SHP77 (cell line): Measurements from ENCODE around the gene TMEM163.

ENCODE experiments used
- DNase-seq, 2 experiments: peaks; one replicate each; lab custom pipeline; 2025; lab: John Stamatoyannopoulos, UW

The TMEM163 gene

DNA sequence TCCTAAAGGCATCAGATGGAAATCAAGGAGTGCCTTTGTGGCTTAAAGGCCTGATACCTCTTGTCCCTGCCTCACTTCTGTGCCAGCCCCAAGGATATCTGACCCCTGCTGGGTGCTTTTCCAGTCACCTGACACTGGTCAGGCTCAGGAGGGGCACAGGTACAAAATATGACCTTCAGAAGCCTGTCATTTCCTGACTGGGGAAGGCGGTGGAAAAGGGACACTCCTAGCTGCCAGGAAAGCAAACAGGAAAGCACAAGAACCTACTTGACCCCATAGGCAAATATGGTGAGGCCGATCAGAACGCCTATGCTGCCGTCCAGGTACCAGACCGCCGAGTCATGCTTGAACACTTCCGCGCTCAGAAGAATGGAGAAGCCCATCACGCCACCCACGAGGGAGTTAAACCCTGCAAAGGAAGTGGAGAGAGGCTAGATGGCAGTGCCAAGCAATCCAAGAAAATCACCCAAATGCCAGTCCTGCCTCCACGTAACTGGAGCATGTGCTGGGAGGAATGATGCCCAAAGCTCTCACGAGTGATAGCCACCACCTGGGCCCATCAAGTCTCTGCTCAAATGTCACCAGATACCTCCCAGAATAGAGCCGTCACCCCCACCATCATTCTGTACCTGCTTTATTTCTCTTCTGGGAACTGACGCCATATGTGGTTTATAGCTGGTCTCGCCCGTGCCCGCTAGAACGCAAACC is 260.9 kb downstream of the TMEM163 start:
- no peak for DNase-seq

DNA sequence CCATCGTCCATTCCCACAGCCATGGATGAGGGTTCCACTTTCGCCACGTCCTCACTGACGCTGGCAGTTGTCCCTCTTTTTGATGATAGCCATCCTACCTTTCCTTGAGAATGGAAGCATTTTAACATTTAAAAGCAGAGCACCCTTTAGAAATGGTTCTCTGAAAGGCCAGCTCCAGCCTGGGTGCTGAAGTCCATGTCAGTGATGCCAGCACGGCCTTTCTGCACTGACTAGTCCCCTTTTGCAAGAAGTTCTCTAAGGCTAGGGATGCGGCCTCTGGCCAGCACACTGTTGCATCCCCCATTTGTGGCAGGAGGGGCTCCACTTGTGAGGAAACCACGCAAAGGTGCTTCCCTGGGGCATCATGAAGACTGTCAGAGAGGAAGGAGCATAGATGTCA is 261.4 kb downstream of the TMEM163 start:
- DNase-seq: no peak

- DNase-seq: no peak
Observed at GRCh38 chr2:134455426-134455825, 263.4 kb downstream of the TMEM163 start.

GRCh38 chr2:134454931-134455330 is 263.9 kb downstream of the TMEM163 start:
- no peak for DNase-seq

DNA sequence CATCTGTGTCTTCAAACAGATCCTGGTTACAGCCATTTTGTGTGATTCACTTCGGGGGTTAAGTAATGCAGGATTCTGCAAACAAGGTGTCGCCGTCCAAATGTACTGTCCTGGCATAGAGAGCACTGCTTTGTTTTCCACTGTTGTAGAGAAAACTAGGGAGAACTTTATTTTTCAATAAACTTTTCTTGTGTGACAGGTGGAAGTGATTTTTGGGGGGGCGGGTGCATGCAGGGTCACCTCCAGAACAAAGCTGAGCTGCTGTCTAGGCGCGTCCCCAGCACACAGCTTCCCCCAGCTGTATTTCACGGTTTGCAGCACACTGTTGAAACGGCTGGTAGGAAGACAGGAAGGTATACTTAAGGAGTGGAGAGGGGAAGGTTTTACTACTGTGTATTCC is 264.4 kb downstream of the TMEM163 start:
- DNase-seq: no peak

GRCh38 chr2:134453973-134454372 is 264.8 kb downstream of the TMEM163 start:
- no peak for DNase-seq

GRCh38 chr2:134453476-134453875 is 265.3 kb downstream of the TMEM163 start:
- no peak for DNase-seq

DNA sequence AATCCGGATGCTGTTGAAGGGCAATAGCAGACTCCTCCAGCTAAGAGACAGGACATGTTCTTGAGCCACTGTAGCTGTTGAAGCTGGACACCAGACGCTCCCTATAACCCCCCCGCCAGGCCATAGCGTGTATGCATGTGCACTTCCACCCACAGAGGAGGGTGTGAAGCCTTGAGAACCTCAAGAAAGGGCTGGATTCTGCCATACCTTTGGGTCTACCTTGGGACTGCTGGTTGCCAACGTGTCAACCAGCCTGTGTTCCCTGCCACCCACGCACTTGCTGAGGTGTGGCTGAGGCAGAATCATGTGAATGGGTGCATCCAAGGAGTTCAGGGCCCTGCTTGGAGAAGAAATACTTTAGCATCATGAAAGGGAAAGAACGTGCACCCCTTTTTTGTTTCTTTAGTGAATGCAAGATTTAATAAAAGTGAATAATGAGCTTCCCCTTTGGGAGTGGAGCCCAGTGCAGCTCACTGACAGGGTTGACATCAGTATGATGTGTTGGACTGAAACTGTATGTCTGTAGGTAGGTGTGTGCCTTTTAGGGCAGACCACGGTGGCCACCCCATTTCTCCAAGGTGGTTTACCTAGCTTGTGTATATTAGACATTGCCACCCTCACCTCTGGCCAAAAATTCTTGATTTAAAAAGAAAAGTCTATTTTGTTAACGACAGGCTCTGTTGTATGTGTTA is 266.6 kb downstream of the TMEM163 start:
- DNase-seq: no peak

DNA sequence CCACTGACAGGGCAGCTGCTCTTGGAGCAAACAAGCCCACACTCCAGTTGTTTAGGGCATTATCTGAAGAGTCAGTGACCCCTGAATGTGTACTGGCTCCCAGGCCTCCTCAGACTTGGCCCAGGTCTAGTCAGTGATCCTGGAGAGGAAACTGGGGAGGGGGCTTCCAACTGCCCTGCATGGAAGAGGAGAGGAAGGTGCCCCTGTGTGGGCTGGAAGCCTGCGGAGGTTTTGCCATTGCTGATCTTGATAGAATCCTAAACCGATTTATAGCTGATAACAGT is 267.5 kb downstream of the TMEM163 start:
- no peak for DNase-seq

DNA sequence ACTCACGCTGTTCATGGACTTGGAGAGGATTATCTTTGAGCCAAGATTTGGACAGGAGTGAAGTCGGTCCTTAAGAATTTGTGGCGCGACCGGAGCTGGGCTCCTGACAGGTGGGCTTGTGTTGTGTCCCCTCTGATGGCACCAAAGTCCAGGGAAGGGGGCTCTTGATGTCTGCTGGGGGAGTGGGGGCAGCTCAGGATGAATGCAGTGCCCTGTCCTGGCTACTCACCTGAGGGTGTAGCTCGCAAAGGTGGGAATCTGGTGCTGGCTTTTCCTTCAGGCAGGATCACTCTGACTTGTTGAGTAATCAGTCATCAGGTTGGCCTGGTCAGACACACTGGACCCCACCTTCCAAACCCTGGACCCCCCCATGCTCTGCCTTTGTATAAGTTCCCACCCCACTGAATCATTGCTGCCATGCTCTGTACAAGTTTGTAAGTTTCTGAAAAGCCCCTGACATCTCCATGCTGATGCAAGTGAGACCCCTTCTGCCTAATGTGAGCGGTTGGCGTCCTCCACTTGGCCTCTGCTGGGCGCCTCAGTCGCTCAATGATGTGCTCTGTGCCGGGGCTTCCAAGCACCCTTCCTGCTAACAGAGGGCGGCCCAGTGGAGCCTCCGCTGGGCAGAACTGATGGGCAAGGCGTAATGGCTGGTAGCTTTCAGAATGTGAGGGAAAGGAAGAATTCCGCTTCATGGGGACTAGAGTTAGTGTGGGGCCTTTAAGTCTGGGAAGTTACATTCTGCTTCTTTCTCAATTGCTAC is 268.9 kb downstream of the TMEM163 start:
- no peak for DNase-seq

DNA sequence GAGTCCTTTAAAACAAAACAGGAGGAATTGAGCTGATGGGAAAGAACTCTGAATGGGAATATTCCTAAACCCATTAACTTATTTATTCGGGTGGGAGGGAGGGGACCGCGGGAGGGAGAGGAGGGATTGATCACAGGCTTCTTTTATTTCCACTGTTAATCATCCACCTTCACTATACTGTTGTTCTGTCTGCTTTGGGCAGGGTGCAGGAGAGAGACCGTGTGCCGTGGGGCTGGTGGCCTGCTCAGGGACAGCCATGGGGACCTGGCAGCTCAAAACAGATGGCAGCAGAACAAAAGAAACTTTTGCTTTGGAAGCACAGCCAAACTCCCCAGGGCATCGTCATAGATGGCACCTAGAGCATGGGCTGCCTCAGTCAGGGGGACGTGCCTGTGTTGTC is 269.6 kb downstream of the TMEM163 start:
- no peak for DNase-seq

GRCh38 chr2:134448650-134449049 is 270.1 kb downstream of the TMEM163 start:
- no peak for DNase-seq

GRCh38 chr2:134447669-134448068 is 271.1 kb downstream of the TMEM163 start:
- no peak for DNase-seq

GRCh38 chr2:134446383-134447017 is 272.3 kb downstream of the TMEM163 start:
- DNase-seq: no peak

DNA sequence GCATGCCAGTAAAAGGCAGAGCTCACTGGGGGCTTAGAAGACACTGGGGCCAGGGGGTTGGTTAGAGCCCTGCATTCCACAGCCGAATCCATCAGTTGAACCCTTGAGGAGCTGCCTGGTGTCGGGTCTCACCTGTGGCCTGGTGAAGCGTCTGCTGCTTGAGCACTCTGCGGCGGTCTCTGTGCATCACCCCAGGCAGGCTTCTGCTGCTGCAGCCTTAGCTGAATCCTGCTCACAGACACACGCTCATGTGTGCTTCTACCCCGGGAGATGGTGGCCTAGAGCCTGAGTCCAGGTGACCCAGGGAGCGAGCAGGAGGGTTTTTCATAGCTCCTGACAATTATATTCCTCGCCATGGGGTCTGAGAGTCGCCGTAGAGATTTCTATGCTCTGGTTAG is 272.8 kb downstream of the TMEM163 start:
- no peak for DNase-seq

DNA sequence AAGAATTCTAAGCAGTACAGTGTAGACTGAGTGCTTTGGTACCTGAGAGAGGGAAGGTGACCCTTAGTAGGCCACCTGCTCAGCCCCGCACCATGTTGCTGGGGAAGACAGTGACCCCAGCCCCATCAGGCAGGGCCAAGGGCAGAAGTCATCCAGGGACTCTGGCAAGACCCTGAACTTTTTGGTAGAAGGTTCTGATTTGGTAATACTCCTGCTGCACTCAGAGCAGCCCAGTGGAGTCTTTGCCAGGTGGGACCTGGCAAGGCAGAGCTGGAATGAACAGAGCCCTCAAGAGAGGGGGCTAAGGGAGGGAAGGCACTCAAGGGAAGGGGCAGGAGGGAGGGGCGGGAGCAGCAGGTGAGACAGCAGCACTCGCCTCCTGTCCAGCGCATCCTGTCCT is 273.7 kb downstream of the TMEM163 start:
- DNase-seq: no peak

GRCh38 chr2:134443814-134444480 is 274.9 kb downstream of the TMEM163 start:
- no peak for DNase-seq

- DNase-seq: no peak
Observed at GRCh38 chr2:134441153-134441863, 277.5 kb downstream of the TMEM163 start.

DNA sequence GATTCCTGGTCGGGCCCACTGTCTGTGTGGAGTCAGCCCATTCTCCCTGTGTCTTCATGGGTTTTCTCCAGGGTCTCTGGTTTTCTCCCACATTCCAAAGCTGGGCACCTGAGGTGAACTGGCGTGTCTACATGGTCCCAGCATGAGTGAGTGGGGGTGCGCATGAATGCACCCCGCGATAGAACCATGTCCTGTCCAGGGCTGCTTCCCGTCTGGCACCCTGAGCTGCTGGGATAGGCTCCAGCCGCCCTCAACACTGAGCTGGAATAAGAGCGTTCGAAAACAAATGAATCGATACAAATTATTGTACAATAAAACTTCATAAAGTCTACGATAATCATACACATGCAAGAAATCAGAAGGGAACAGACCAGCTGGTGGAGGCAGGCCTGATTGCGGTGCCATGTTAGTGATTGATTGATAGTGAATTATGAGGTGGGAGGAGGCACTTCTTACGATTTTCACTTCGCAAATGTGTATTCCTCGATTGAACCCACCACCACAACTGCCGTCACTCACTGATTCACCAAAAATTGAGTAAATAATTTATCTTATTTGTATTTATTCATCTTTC is 278.4 kb downstream of the TMEM163 start:
- DNase-seq: no peak

- DNase-seq: no peak
Observed at GRCh38 chr2:134438371-134438770, 280.4 kb downstream of the TMEM163 start.

- no peak for DNase-seq
Observed at GRCh38 chr2:134436706-134437105, 282.1 kb downstream of the TMEM163 start.
